Measurements from ENCODE around the gene ZNF544.
"Not testable (repeated sequence)": the region's sequence is repeated elsewhere in the genome, so short reads cannot be mapped to it uniquely, and the experiment has no call there.

The ZNF544 gene

DNA sequence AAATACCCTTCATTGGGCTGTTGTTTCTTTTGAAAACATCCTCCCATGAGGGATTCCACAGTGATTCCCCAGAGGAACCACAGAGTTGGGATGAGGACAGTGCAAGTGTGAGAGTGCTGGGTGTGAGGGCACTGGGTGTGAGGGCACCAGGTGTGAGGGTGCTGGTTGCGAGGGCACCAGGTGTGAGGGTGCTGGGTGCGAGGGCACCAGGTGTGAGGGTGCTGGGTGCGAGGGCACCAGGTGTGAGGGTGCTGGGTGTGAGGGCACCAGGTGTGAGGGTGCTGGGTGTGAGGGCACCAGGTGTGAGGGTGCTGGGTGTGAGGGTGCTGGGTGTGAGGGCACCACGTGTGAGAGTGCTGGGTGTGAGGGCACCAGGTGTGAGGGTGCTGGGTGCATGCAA is 29.5 kb downstream of the ZNF544 start:
- not testable (repeated sequence) for DNase-seq

DNA sequence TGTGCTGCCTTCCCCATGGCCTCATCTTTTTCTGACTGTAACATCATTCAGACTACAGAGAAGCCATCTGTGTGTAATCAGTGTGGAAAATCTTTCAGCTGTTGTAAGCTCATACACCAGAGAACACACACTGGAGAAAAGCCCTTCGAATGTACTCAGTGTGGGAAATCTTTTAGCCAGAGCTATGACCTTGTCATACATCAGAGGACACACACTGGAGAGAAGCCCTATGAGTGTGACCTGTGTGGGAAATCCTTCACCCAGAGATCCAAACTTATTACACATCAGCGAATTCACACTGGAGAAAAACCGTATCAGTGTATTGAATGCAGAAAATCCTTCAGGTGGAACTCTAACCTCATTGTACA is 32.9 kb downstream of the ZNF544 start:
- no peak for DNase-seq

DNA sequence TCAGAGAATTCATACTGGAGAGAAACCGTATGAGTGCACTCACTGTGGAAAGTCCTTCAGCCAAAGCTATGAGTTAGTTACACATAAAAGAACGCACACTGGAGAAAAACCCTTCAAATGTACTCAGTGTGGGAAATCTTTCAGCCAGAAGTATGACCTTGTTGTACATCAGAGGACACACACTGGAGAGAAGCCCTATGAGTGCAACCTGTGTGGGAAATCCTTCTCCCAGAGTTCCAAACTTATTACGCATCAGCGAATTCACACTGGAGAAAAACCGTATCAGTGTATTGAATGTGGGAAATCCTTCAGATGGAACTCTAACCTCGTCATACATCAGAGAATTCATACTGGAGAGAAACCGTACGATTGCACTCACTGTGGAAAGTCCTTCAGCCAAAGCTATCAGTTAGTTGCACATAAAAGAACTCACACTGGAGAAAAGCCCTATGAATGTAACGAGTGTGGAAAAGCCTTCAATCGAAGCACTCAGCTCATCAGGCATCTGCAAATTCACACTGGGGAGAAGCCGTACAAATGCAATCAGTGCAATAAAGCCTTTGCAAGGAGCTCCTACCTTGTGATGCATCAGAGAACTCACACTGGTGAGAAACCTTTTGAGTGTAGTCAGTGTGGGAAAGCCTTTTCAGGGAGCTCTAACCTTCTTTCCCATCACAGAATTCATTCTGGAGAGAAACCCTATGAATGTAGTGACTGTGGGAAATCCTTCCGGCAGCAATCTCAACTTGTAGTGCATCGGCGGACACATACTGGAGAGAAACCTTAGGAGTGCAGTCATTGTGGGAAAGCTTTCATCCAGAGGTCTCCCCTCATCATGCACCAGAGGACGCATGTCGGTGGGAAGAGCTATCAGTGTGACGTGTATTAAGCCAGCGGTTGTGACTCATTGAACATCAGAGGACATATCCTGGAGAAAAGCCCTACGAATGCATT is 33.5 kb downstream of the ZNF544 start:
- no peak for DNase-seq

DNA sequence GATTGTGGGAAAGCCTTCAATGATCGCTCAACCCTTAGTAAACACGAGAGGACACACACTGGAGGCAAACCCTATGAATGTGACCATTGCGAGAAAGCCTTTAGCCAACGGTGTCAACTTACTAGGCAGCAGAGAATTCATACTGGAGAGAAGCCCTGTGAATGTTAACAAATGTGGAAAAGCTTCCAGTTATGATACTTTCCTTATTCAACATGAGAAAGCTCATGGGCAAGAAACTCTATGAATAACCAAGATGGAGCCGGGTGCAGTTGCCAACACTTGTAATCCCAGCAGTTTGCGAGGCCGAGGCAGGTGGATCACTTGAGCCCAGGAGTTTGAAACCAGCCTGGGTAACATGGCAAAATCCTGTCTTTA is 34.2 kb downstream of the ZNF544 start:
- DNase-seq = no peak

DNA sequence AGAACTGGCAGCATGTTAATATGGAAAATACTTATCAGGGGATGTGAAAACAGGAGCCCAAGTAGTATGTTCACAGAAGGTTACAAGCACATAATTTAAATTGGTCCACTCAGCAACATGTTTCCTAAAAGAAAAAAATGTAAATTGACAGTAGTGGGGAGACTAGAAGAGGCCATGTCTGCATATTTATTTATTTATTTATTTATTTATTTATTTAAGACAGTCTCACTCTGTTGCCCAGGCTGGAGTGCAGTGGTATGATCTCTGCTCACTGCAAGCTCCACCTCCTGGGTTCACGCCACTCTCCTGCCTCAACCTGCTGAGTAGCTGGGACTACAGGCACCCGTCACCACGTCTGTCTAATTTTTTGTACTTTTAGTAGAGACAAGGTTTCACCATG is 36.4 kb downstream of the ZNF544 start:
- DNase-seq = no peak

DNA sequence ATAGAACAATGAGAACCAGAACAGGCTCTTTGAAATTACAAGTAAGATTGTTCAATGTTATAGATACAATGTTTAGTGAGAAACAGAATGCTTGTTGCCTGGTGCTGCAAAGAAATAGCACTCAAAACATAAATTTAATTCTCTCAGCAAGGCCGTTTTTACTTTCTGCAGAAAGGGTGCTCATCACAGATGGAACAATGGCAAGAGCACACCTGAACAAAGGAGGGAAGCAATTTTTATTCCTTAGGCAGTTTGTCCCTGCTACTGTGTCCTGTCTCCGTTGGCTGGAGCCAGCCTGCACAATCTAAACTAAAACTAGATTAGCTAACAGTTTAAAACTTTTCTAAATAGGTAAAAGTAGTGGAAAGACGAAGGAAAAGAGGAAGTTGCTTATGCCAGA is 39.6 kb downstream of the ZNF544 start:
- DNase-seq = no peak

DNA sequence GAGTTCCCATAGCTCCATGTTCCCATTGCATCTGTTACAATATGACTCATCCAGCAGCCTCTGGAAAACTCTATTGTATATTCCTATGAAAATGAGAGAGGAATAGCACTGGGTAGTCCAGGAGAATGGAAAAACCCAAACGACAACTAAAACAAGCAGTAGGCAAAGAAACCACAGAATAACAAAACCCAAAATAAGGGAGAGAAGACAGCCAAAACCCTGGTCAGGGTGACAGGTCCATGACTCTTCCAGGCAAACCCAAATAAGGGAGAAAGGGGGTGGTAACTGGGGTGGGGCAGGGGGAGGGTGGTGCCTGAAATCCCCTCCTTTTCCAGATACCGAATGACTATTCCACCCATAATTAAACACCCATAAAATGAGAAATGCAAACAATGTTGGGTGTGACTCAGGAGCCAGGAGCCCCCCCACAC is 46.1 kb downstream of the ZNF544 start:
- no peak for DNase-seq

DNA sequence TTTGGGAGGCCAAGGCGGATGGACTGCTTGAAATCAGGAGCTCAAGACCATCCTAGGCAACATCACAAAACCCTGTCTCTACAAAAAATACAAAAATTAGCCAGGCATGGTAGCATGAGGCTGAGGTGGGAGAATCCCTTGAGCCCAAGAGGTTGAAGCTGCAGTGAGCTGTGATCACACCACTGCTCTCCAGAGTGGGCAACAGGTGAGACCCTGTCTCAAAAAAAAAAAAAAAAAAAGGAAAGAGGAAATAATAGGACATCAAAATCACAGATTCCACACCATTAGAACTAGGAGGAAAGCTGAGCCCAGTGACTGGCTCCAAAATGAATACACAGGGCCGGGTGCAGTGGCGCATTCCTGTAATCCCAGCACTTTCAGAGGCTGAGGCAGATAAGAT is 46.9 kb downstream of the ZNF544 start:
- no peak for DNase-seq

DNA sequence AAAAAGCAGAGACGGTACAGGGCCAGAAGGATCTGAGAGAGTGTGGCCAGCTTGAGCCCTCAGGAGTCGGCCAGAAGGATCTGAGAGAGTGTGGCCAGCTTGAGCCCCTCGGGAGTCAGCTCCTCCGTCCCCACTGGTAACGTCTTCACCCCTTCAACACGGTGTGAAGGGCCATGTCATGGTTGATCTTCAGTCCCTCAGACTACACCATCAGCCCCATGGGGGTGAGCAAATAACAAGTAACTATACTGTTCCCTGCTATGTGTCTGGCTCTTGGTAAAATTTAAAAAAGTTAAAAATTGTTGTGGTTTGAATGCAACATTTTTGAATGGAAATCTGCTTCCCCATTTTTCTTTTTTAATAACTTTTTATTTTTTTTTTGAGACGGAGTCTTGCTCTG is 48.5 kb downstream of the ZNF544 start:
- no peak for DNase-seq

DNA sequence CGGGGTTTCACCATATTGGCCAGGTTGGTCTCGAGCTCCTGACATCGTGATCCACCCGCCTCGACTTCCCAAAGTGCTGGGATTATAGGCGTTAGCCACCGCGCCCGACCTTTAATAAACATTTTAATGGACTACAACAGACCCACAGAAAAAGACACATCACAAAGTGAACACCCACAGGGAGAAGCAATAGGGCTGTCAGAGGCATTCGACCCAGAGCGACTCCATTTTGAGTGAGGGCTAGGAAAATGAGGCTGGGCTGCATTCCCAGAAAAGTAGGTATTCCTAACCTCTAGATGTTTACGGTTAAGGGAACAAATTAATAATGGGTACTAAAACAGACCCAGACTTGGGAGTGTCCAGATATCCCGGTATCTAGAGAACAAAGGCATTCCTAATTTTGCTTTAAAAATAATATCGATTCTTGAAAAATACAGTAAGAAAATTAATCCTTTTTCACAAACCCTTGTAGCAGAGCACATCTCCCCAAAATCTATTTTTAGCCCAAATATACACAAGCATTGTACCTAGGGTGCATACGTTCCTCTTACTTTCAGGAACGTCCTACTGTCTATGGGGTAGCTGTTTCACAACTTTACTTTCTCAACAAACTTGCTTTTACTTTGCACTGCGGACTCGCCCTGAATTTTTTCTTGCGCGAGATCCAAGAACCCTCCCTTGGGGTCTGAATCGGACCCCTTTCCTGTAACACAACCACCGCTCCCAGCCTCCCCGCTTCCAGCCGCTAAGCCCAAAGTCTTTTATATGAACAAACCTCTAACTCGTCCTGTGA is 49.2 kb downstream of the ZNF544 start:
- DNase-seq = no peak

DNA sequence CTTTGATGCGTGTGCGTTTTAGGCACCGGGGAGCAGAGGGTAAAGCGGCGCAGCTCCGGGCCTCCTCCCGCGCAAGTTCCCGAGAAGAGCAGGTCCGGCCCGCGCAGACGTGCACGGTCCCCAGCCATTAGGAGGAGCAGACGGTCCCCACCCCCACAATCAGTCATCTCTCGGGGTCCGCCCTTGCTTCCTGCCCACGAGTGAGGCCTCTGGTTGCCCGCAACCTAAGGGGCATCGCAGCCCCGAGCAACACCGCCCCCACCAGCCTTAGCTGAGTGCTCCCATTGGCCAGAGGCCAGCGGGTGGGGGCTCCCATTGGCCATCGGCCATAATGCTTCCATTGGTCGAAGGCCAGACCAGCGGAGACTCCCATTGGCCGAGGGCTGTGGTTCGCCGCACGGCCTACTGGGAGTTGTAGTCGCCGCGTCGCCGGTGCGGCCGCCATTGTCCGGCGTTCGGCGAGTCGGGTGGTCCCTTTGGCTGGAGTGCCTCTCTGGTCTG is 49.9 kb downstream of the ZNF544 start, which contains the start of gene ZNF8:
Gene ZNF8, plus strand, starts transcription at position 415 of the 501 bp plus-strand sequence. CDS start 127 bp downstream, outside the sequence.
- peak; percentile 99 for DNase-seq

DNA sequence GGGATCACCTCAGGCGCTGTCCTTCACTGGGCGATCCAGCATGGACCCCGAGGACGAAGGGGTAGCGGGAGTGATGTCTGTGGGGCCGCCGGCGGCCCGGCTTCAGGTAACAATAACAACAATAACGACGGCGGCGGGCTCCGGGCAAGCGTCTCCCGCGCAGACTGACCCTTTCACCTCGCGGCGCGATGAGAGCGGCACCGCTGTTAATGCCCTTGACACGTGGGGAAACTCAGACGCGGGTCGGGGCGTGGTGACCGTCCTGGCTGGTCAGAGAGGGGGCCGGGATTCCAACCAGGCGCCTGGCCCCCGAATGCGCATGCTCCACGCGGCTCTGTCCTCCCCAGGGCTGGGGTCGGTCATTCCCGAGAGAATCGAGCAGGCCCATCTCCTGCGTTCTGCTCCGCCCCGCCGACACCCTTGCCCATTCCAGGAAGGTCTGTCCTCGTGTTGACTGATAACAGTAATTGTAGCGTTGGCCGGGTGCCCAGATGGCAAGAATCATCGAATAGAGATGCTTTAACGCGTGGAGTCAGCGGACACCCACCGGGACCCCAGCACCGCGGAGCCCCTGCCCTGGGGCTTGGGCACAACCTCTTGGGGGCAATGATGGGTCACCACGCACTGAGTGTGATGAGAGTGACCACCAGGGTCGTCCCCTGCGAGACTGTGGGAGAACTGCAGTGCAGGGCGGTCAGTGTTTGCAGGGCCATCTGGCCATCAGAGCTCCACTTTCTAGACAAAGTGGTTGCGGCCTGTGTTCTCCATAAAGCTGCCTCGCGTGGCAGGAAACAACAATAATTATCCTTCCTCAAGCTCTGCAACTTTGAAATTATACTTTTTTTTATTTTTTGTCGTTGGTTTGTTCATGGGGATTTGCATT is 50.6 kb downstream of the ZNF544 start:
- peak; percentile 73 for DNase-seq

DNA sequence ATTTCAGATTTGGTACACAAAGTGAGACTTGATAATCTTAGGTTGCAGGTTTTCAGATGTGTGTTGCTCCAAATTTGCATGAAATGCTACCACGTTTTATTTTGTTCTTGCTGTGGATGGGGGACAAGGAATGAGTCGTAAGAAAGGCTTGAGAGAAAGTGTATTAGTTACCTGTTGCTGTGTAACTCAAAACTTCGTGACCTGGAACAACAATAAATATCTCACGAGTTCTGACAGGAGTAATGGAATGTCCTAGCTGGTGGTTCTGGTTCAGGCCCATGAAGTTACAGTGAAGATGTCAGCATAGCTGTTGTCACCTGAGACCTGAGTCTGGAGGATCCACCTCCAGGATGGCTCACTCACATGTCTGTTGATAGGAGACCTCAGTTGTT is 51.2 kb downstream of the ZNF544 start:
- no peak for DNase-seq

DNA sequence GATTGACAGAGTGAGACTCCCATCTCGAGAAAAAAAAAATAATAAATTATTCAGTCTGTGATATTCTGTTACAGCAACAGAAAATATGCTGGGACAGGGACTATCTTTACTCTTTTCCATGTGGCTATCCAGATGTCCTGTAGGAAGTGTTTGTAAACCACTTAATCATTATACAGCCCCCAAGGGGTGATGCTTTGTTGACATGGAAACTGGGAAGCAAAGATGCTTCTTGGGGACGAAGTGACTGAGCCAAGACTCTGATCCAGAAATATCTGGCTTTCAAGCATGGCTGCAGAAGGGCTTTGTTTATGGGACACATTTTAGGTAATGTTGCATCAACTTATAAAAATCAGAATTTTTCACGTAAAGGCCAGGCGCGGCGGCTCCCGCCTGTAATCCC is 55.5 kb downstream of the ZNF544 start:
- no peak for DNase-seq

DNA sequence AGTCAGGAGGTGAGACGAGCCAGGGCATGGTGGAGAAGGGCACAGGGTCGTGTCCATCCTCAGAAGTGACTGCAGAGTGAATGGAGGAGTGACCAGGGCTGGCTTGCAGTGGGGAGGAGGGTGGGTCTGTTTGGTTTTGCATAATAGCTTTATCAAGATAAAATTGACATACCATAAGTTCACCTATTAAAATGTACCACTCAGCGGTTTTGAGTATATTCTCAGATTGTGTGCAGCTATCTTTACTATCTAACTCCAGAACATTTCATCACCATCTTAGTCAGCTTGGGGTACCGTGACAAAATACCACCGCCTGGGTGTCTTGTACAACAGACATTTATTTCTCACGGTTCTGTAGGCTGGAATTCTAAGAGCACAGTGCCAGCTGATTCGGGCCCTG is 63.2 kb downstream of the ZNF544 start:
- DNase-seq = no peak

DNA sequence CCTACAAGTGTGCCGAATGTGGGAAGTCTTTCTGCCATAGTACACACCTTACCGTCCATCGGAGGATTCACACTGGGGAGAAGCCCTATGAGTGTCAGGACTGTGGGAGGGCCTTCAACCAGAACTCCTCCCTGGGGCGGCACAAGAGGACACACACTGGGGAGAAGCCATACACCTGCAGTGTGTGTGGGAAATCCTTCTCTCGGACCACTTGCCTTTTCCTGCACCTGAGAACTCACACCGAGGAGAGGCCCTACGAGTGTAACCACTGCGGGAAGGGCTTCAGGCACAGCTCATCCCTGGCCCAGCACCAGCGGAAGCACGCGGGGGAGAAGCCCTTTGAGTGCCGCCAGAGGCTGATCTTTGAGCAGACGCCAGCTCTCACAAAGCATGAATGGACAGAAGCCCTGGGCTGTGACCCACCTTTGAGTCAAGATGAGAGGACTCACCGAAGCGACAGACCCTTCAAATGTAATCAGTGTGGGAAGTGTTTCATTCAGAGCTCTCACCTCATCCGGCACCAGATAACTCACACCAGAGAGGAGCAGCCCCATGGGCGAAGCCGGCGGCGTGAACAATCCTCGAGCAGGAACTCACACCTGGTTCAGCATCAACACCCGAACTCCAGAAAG is 66.1 kb downstream of the ZNF544 start:
- DNase-seq = no peak

DNA sequence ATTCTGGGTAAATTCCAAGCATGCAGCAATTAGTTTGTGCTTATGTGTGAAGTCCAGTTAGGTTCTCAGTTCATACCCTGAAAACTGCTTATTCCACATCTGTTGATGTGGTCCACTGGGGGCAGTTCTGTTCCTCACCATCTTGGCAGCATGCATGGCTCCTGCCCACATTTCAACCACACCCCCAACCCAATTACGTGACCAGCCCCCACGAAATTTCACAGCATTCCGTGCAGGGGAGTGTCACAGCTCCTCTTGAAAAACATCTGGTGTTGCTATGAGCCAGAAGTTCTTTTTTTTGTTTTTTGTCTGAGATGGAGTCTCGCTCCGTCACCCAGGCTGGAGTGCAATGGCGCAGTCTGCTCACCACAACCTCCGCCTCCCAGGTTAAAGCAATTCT is 67.4 kb downstream of the ZNF544 start:
- peak; percentile 47 for DNase-seq

DNA sequence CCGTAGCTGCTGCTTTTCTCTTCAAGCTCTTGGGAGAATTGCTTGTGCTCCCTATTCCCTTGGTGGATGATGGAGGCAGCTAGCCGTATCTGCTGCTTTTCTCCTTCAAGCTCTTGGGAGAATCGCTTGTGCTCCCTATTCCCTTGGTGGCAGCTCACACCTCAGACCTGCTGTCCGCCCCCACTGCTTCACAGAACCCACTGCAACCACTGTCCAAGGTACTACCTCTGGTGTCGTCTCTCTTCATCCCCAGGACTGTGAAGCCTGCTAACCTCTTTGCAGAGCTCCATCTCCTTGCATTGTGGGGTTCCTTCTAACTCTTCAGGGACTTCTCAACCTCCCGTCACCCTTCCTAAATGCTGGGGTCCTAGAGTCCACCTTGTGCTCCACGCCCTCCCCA is 71.9 kb downstream of the ZNF544 start:
- DNase-seq = no peak

DNA sequence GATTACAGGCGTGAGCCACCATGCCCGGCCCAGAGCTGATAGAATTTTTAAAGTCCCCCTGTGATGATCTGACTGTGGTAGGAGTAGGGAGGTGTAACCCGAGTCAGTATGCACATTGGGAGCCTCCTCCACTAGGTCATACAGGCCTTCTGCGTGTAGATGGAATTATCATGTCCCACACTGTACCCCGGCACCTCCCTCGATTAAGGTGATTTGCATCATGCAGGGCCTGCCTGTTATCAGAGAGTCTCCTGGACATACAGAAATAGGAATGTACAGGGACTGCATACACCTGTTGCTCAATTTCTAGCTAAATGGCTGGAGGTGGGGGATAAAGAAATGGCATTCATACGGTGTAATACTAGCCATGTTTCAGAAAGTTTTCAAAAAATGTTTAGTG is 75.5 kb downstream of the ZNF544 start:
- DNase-seq = no peak

DNA sequence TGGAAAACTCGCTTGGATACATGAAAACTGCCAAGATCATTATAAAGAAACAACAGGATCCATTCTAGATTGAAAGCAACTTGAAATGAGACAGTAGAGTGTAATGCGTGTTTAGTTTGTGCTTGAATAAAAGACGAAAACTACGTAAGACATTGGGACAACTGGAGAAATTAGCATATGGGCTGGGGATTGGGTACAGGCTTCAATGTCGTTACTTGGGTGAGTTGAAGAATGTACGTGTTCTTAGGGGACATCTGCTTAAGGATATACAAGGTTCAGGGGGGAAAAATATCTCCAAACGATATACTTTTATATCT is 76.0 kb downstream of the ZNF544 start:
- DNase-seq = no peak

DNA sequence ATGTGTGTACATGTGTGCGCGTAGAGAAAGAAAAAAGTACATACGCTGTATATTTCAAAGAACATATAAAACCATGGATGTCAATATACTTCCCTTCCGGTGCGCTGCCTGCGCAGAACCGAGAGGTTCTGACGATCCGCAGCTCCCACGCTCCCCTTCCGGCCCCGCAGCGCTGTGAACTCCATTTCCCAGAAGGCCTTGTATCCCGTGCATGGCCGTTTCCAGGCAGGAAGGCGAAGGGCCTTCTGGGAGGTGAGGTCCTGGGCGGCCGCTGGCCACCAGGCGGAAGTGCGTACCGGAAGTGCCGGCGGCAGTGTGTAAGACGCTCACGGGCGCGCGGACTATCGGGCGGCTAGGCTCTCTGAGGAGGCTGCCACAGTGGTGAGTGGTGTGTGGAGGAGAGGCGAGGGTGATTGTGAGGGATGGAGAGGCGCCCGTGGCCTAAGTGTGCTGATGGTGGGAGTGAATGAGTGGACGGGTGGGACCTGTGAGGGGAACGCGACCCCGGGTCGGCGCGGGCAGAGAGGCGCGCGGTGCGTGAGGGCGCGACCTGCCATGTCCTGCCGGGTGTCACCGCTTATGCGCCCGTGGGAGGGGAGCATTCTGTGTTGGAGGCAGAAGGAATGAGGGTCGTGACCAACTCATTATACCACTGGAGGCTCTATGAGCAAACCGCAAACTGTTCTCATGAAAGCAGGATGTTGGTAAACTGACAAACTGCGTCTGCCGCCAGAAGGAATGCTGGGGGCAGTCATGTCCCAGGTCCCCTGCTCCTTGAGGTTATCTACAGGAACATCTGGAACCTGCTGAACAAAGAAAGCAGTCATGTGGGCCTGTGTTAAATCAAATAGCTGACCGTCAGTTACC is 76.6 kb downstream of the ZNF544 start, which contains the start of gene ERVK3-1:
Gene ERVK3-1, plus strand, starts transcription at position 313 of the 867 bp plus-strand sequence. CDS start 6,792 bp downstream, outside the sequence.
- peak; percentile 97 for DNase-seq
